ENCODE data around the gene OTUD3. TPM values are rescaled to one million over a fixed set of nuclear protein-coding genes. Genes with fewer than 3 reads are reported as not detected.

OTUD3 gene
- total and polyA plus RNA-seq, 2 of the 4 experiments (the other 2 are of a cell fraction), result 2.9 to 3.1 TPM

DNA sequence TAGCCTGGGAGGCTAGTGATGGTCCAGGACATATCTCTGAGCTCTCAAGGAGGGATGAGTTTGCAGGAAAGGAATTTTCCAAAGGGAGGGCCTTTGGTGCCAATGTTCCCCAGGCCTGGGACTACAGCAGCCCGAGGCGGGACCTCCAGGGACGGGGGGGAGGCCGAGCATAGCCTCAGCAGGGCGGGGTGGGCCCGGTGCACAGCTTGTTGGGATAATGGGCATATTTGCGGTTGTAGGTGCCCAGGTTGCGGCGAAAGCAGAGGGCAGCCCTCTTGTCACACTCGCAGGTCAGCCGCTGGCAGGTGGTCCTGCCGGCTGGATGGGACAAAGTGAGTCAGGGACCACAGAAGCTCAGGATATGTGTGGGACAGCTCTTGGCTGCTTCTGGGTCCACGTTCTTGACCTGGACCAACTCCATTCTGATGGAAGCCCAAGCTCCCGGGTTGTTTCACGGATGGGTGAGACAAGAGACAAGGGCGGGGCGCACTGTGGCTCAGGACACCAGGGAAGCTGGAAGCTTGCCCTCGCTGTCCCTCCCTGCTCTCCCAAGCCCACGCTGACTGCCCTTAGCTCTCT is 38.0 kb downstream of the OTUD3 start:
- DNase-seq (no peak), ATAC-seq (ENCODE audit: low read depth) (no peak)
- dilution Hi-C loops (cut with HindIII; ENCODE audit: low sequenced_read_pairs, unreplicated experiment) (no loop called here), intact Hi-C loops (cut with micrococcal nuclease) (no loop called here), in situ Hi-C loops (cut with MboI; ENCODE audit: low sequenced_read_pairs) (no loop called here)
- Histone ChIP-seq H3K4me2 (ENCODE audit: low read depth, low read length) (no peak overlapping the region), H3K56ac (ENCODE audit: extremely low read depth, insufficient read depth, low read length) (no peak overlapping the region), H4K8ac (ENCODE audit: low read depth in 2 of 2, low read length in 2 of 2) (no peak overlapping the region), H3K4ac (ENCODE audit: low read depth, low read length) (no peak overlapping the region), H3K9me1 (ENCODE audit: insufficient read depth, low read length) (no peaks in the 10 kb centered on the region), H3K4me3 (ENCODE audit: insufficient read depth, low read depth, low read length) (no peak overlapping the region), H2BK20ac (ENCODE audit: low read depth, low read length) (no peak overlapping the region), H3K36me3 (ENCODE audit: control insufficient read depth, insufficient read depth, low read length) (no peaks in the 10 kb centered on the region), H3K9ac (ENCODE audit: low read depth, low read length) (no peak overlapping the region), H2AFZ (replicated peaks; ENCODE audit: low read length, poor library complexity) (no peak overlapping the region), H4K20me1 (ENCODE audit: insufficient read depth, low read length) (no peaks in the 10 kb centered on the region), H3K27ac (ENCODE audit: insufficient read depth, low read length) (no peak overlapping the region), H2AK9ac (replicated peaks; ENCODE audit: low read depth, low read length, poor library complexity) (peak overlapping the region; percentile 71), H3K14ac (replicated peaks; ENCODE audit: low read depth, low read length) (no peak overlapping the region), H2AK5ac (ENCODE audit: low read depth, low read length) (no peak overlapping the region), H4K91ac (ENCODE audit: insufficient read depth, low read depth, low read length) (no peak overlapping the region), H3K18ac (ENCODE audit: low read depth, low read length) (no peak overlapping the region), H2BK120ac (ENCODE audit: low read depth, low read length) (no peak overlapping the region), H3K4me1 (ENCODE audit: control insufficient read depth, insufficient read depth, low read length) (no peaks in the 10 kb centered on the region), H2BK5ac (ENCODE audit: low read depth, low read length, poor library complexity, severe bottlenecking) (no peak overlapping the region), H2BK15ac (ENCODE audit: low read depth, low read length) (no peak overlapping the region), H3K23ac (ENCODE audit: low read depth, low read length) (no peak overlapping the region), H3K27me3 (ENCODE audit: control insufficient read depth, insufficient read depth, low read length) (peaks cover 7% of the 10 kb centered on the region; the same call in 1 of the 2 replicates), H3K9me3 (ENCODE audit: control insufficient read depth, insufficient read depth, low read length) (no peaks in the 10 kb centered on the region), H3K79me1 (ENCODE audit: low read depth in 1 of 2, low read length in 2 of 2) (no peaks in the 10 kb centered on the region), H4K5ac (ENCODE audit: low read depth, low read length) (no peak overlapping the region)
- 91% methylated on average over 15 of the region's 19 CpGs; no CpG with 5 or more reads in 1 of the 2 experiments for WGBS, 2 experiments (ENCODE audit: extremely low coverage in 2 of 2, insufficient read length in 1 of 2)
- BruUV-seq (replicated peaks), result no TSS peak
- ChIA-PET CTCF (no interaction called here), POLR2A (ENCODE audit: unreplicated experiment) (no interaction called here)
- TF ChIP-seq RCOR1 (IDR thresholded peaks at IDR 0.05; ENCODE audit: insufficient replicate concordance, low read length) (no peak), RAD21 (IDR thresholded peaks at IDR 0.05; ENCODE audit: low read length) (no peak), BHLHE40 (IDR thresholded peaks at IDR 0.05; ENCODE audit: low read depth, low read length) (no peak), SMC3 (IDR thresholded peaks at IDR 0.05; ENCODE audit: low read depth, low read length) (no peak), MAFK (IDR thresholded peaks at IDR 0.05; ENCODE audit: low read depth, low read length) (no peak), RFX5 (IDR thresholded peaks at IDR 0.05; ENCODE audit: low read depth, low read length) (no peak), FOS (IDR thresholded peaks at IDR 0.05; ENCODE audit: low read depth, low read length) (no peak), POLR2A (IDR thresholded peaks at IDR 0.05; ENCODE audit: low read depth, low read length) (no peak), NFE2L2 (IDR thresholded peaks at IDR 0.05; ENCODE audit: low read depth, low read length) (no peak), MXI1 (IDR thresholded peaks at IDR 0.05; ENCODE audit: borderline replicate concordance, low read depth, low read length) (no peak)
- TF ChIP-seq, protein P1, sequence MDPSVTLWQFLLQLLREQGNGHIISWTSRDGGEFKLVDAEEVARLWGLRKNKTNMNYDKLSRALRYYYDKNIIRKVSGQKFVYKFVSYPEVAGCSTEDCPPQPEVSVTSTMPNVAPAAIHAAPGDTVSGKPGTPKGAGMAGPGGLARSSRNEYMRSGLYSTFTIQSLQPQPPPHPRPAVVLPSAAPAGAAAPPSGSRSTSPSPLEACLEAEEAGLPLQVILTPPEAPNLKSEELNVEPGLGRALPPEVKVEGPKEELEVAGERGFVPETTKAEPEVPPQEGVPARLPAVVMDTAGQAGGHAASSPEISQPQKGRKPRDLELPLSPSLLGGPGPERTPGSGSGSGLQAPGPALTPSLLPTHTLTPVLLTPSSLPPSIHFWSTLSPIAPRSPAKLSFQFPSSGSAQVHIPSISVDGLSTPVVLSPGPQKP (IDR thresholded peaks at IDR 0.05; ENCODE audit: borderline replicate concordance, low read depth, low read length), result no peak
- TF ChIP-seq, protein P2, sequence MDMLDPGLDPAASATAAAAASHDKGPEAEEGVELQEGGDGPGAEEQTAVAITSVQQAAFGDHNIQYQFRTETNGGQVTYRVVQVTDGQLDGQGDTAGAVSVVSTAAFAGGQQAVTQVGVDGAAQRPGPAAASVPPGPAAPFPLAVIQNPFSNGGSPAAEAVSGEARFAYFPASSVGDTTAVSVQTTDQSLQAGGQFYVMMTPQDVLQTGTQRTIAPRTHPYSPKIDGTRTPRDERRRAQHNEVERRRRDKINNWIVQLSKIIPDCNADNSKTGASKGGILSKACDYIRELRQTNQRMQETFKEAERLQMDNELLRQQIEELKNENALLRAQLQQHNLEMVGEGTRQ (IDR thresholded peaks at IDR 0.05; ENCODE audit: low read depth, low read length), result no peak

Measured in IMR-90 (cell line).